GM12878 (cell line): ENCODE results near the gene KIZ. TPM values are rescaled to one million over a fixed set of nuclear protein-coding genes. Genes with fewer than 3 reads are reported as not detected.

Experiments used
- ATAC-seq: fragments of 200-7000 bp; cut with Tn5 transposase; 3 replicates; pipeline ENCODE4 v1.9.1; 2020; ENCODE audit warnings: mild to moderate bottlenecking, moderate library complexity
- BruUV-seq: library from RNA; stranded (reverse); fragments of 400-500 nt; replicated peaks from 2 replicates; lab custom pipeline; 2021; lab: Mats Ljungman, UMichigan
- CTCF ChIA-PET: fragments of 300-600 bp; sonication (Branson Sonifier 250); formaldehyde crosslinking; extraction: SDS; loops from one replicate; lab custom pipeline; 2021; ENCODE audit warnings: inconsistent platforms; lab: Yijun Ruan, JAX
- POLR2A ChIA-PET: fragments of 350-600 bp; formaldehyde crosslinking; extraction: SDS; loops from one replicate; lab custom pipeline; 2021; ENCODE audit warnings: inconsistent platforms; lab: Charles Lee
- RAD21 ChIA-PET: fragments of 300-600 bp; sonication (Branson Sonifier 250); formaldehyde crosslinking; loops from one replicate; lab custom pipeline; 2023; ENCODE audit warnings: antibody characterized with exemption; ENCODE audit not compliant: unreplicated experiment; lab: Charles Lee
- SMC1A ChIA-PET: fragments of 300-600 bp; sonication (Branson Sonifier 250); formaldehyde crosslinking; loops from one replicate; lab custom pipeline; 2023; ENCODE audit not compliant: unreplicated experiment, uncharacterized antibody; lab: Charles Lee
- DNase-seq: peaks from one replicate; pipeline ENCODE4 v3.0.0-alpha.2; 2011; ENCODE audit warnings: low read depth, low spot score
- FAIRE-seq: peaks from 3 replicates; lab custom pipeline; 2011; peaks lifted over from hg19 to GRCh38; lab: Jason Lieb, UNC
- H2AFZ ChIP-seq: 2 replicates; pipeline ENCODE4 v1.6.0; 2011; ENCODE audit warnings: low read depth, low read length, control low read depth; ENCODE audit not compliant: control insufficient read depth
- H3K27ac ChIP-seq: 2 replicates; pipeline ENCODE4 v1.5.1; 2011; ENCODE audit warnings: control low read depth; ENCODE audit not compliant: control insufficient read depth, insufficient read depth
- H3K27me3 ChIP-seq, 2 experiments: replicated peaks in 1 of 2; 2 replicates each; pipeline versions ENCODE4 v1.6.0 to v1.6.1; 2011; ENCODE audit warnings: low read length in 1 of 2; ENCODE audit not compliant: control insufficient read depth in 2 of 2, insufficient read depth in 2 of 2
- H3K36me3 ChIP-seq, 2 experiments: 2 replicates each; pipeline ENCODE4 v1.5.1; 2011; ENCODE audit warnings: low read length in 1 of 2; ENCODE audit not compliant: control insufficient read depth in 2 of 2, insufficient read depth in 2 of 2
- H3K4me1 ChIP-seq: 2 replicates; pipeline ENCODE4 v1.6.1; 2011; ENCODE audit warnings: mild to moderate bottlenecking, low read length, moderate library complexity, mixed read lengths; ENCODE audit not compliant: control insufficient read depth, insufficient read depth
- H3K4me2 ChIP-seq: 2 replicates; pipeline ENCODE4 v1.6.0; 2011; ENCODE audit warnings: control low read depth; ENCODE audit not compliant: control insufficient read depth, insufficient read depth
- H3K4me3 ChIP-seq: fragments of 200-600 bp; sonication (generic); 2 replicates; pipeline ENCODE4 v1.5.1; 2016
- H3K79me2 ChIP-seq: 2 replicates; pipeline ENCODE4 v1.6.0; 2011; ENCODE audit warnings: low read length; ENCODE audit not compliant: control insufficient read depth, insufficient read depth
- H3K9ac ChIP-seq: 2 replicates; pipeline ENCODE4 v1.8.0; 2011; ENCODE audit warnings: low read length, control low read depth, mixed read lengths; ENCODE audit not compliant: control insufficient read depth, insufficient read depth
- H3K9me3 ChIP-seq: replicated peaks from 3 replicates; pipeline ENCODE4 v1.5.1; 2011; ENCODE audit warnings: mild to moderate bottlenecking, low read length; ENCODE audit not compliant: control insufficient read depth, insufficient read depth
- H4K20me1 ChIP-seq: 2 replicates; pipeline ENCODE4 v1.6.0; 2011; ENCODE audit not compliant: control insufficient read depth, insufficient read depth
- BMI1 ChIP-seq: fragments of 450-650 bp; IDR thresholded peaks from 2 replicates; pipeline ENCODE4 v1.6.1; 2016; ENCODE audit warnings: mild to moderate bottlenecking, moderate library complexity, borderline replicate concordance
- EZH2 ChIP-seq: IDR thresholded peaks from 2 replicates; pipeline ENCODE4 v1.6.1; 2012; ENCODE audit warnings: low read depth, mild to moderate bottlenecking, control low read depth, inconsistent platforms, low read length, borderline replicate concordance; ENCODE audit not compliant: control insufficient read depth
- HDGF ChIP-seq: fragments of 450-650 bp; IDR thresholded peaks from 2 replicates; pipeline ENCODE4 v1.6.1; 2016; ENCODE audit warnings: antibody characterized with exemption
- KDM1A ChIP-seq: fragments of 200-600 bp; sonication (generic); IDR thresholded peaks from 2 replicates; pipeline ENCODE4 v1.6.1; 2016; ENCODE audit warnings: borderline replicate concordance
- RCOR1 ChIP-seq: conservative IDR thresholded peaks from 2 replicates; pipeline ENCODE4 v1.6.1; 2012; ENCODE audit warnings: low read depth, low read length, improper control_type of control experiment
- SUPT20H ChIP-seq: IDR thresholded peaks from 2 replicates; pipeline ENCODE4 v1.6.1; 2011; ENCODE audit warnings: low read depth, mild to moderate bottlenecking, low read length, moderate library complexity, borderline replicate concordance; ENCODE audit not compliant: control insufficient read depth
- USF1 ChIP-seq: IDR thresholded peaks from 2 replicates; pipeline ENCODE4 v1.6.1; 2011; ENCODE audit warnings: borderline replicate concordance, low read depth, mild to moderate bottlenecking, moderate library complexity, mixed read lengths, low read length; ENCODE audit not compliant: insufficient read depth; ENCODE audit errors: extremely low read length
- YY1 ChIP-seq: IDR thresholded peaks from 2 replicates; pipeline ENCODE4 v1.6.1; 2011; ENCODE audit warnings: low read depth, mild to moderate bottlenecking, low read length
- ZNF217 ChIP-seq: fragments of 450-650 bp; IDR thresholded peaks from 2 replicates; pipeline ENCODE4 v1.6.1; 2017; ENCODE audit warnings: antibody characterized with exemption, mild to moderate bottlenecking
- WGBS: methylation state at CpG from one replicate; pipeline ENCODE4 v1.1.6; 2016; ENCODE audit warnings: low lambda C conversion rate; ENCODE audit not compliant: insufficient replicate concordance, insufficient coverage; ENCODE audit errors: missing lambda C conversion rate; 5-methylcytosine and 5-hydroxymethylcytosine counted together
- in situ Hi-C: fragments of 300-500 bp; cut with MboI; formaldehyde crosslinking; loops from 9 replicates; pipeline ENCODE4 v1.14.3; 2018; ENCODE audit warnings: mixed read lengths
- intact Hi-C: fragments of 100-400 bp; cut with micrococcal nuclease; formaldehyde crosslinking; loops from one replicate; pipeline ENCODE4 v1.14.2; 2022; ENCODE audit not compliant: unreplicated experiment
- polyA plus RNA-seq, 11 experiments: library from polyadenylated mRNA; depleted of rRNA in 4 of 11; unstranded in 6 of 11; stranded (reverse) in 5 of 11; fragments of >200 nt; fragmentation: Nextera tagmentation in 4 of 11; fragmentation: Illumina TruSeq in 1 of 11; extraction: Ambion mirVana in 4 of 11; extraction: Trizol in 1 of 11; gene quantifications; 1 replicate in 1 of 11; 2 replicates in 10 of 11; pipeline versions ENCODE4 v1.2.1 to v1.2.3, GENCODE V29; 2011 to 2016; ENCODE audit warnings: inconsistent platforms in 2 of 11, missing spikeins in 2 of 11, low read depth in 1 of 11
- total RNA-seq, 4 experiments: library from RNA; depleted of rRNA in 3 of 4; stranded (reverse); fragments of >200 nt in 3 of 4; fragmentation: Illumina TruSeq in 1 of 4; extraction: Trizol in 1 of 4; gene quantifications; 2 replicates each; pipeline versions ENCODE4 v1.2.1 to v1.2.3, GENCODE V29; 2013 to 2021
- TF ChIP-seq, protein P1 (sequence below): IDR thresholded peaks from 2 replicates; pipeline ENCODE4 v1.6.1; 2012; ENCODE audit warnings: low read length, inconsistent platforms
- TF ChIP-seq, protein P2 (sequence below): fragments of 450-650 bp; formaldehyde crosslinking; IDR thresholded peaks from 2 replicates; pipeline ENCODE4 v1.5.0; 2022; ENCODE audit warnings: mild to moderate bottlenecking, missing genetic modification characterization

Gene KIZ
- total and polyA plus RNA-seq, 10 of the 15 experiments (the other 5 are each of a cell fraction or from before 2014, with no cell fraction given): 2.7 to 11.0 (median 7.3) TPM

GRCh38 chr20:21251278-21251677, 125.4 kb downstream of the KIZ start:
- Histone ChIP-seq H3K79me2 (no peaks in the 10 kb centered on the region), H3K4me1 (no peaks in the 10 kb centered on the region), H3K9ac (no peak overlapping the region), H2AFZ (no peak overlapping the region), H3K9me3 (no peaks in the 10 kb centered on the region), H4K20me1 (no peaks in the 10 kb centered on the region), H3K4me3 (no peak overlapping the region), H3K4me2 (no peak overlapping the region), H3K27ac (no peak overlapping the region), H3K27me3 (no peaks in the 10 kb centered on the region), H3K36me3 (no peaks in the 10 kb centered on the region)
- TF ChIP-seq YY1: no peak
- no peak for TF ChIP-seq ZNF217
- TF ChIP-seq KDM1A: no peak
- no peak for TF ChIP-seq BMI1
- POLR2A ChIA-PET: no interaction called here
- ATAC-seq (no peak), FAIRE-seq (no peak), DNase-seq (no peak)
- SMC1A ChIA-PET: no interaction called here
- CTCF ChIA-PET: interaction anchor here (1.4 kb wide), 1 partner anchor 16 kb away, joined by 6 read pairs; no protein-coding TSS in a partner anchor
- RAD21 ChIA-PET: no interaction called here
- in situ Hi-C loops: no loop called here
- whole genome bisulfite sequencing: 43% methylated on average over 6 of the region's 6 CpGs
- intact Hi-C loops: no loop called here
- BruUV-seq: no TSS peak

DNA sequence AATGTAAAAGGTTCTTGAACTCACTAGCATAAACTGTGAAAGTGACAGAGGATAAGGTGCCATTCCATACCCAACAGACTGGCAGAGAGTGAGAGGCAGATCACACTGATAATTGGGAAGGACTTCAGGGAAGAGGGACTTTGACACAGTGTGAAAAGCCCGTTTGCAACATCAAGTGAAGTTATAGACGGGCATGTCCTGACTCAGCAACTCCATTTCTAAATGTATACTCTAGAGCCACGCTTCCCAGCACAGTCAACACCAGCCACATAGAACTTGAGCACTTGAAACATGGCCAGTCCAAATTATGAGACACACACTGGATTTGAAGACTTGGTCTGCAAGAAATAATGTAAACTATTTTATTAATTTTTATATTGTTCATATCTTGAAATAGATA, 131.3 kb downstream of the KIZ start:
- intact Hi-C loops: no loop called here
- no peak overlapping the region for H2AFZ ChIP-seq
- no peak for TF ChIP-seq SUPT20H
- TF ChIP-seq, protein P1, sequence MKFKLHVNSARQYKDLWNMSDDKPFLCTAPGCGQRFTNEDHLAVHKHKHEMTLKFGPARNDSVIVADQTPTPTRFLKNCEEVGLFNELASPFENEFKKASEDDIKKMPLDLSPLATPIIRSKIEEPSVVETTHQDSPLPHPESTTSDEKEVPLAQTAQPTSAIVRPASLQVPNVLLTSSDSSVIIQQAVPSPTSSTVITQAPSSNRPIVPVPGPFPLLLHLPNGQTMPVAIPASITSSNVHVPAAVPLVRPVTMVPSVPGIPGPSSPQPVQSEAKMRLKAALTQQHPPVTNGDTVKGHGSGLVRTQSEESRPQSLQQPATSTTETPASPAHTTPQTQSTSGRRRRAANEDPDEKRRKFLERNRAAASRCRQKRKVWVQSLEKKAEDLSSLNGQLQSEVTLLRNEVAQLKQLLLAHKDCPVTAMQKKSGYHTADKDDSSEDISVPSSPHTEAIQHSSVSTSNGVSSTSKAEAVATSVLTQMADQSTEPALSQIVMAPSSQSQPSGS: no peak
- TF ChIP-seq HDGF: no peak
- TF ChIP-seq, protein P2, sequence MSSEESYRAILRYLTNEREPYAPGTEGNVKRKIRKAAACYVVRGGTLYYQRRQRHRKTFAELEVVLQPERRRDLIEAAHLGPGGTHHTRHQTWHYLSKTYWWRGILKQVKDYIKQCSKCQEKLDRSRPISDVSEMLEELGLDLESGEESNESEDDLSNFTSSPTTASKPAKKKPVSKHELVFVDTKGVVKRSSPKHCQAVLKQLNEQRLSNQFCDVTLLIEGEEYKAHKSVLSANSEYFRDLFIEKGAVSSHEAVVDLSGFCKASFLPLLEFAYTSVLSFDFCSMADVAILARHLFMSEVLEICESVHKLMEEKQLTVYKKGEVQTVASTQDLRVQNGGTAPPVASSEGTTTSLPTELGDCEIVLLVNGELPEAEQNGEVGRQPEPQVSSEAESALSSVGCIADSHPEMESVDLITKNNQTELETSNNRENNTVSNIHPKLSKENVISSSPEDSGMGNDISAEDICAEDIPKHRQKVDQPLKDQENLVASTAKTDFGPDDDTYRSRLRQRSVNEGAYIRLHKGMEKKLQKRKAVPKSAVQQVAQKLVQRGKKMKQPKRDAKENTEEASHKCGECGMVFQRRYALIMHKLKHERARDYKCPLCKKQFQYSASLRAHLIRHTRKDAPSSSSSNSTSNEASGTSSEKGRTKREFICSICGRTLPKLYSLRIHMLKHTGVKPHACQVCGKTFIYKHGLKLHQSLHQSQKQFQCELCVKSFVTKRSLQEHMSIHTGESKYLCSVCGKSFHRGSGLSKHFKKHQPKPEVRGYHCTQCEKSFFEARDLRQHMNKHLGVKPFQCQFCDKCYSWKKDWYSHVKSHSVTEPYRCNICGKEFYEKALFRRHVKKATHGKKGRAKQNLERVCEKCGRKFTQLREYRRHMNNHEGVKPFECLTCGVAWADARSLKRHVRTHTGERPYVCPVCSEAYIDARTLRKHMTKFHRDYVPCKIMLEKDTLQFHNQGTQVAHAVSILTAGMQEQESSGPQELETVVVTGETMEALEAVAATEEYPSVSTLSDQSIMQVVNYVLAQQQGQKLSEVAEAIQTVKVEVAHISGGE (CRISPR knock-in tag): no peak
- no peak for TF ChIP-seq RCOR1
- TF ChIP-seq USF1: no peak
- no peak for TF ChIP-seq EZH2

More for the DNA sequence above, 131.3 kb downstream of the KIZ start:
- Histone ChIP-seq H3K79me2 (no peaks in the 10 kb centered on the region), H4K20me1 (no peaks in the 10 kb centered on the region), H3K27me3 (no peaks in the 10 kb centered on the region), H3K4me1 (no peaks in the 10 kb centered on the region), H3K27ac (no peak overlapping the region), H3K36me3 (no peaks in the 10 kb centered on the region), H3K9me3 (no peaks in the 10 kb centered on the region), H3K4me3 (no peak overlapping the region), H3K4me2 (no peak overlapping the region), H3K9ac (no peak overlapping the region)
- ChIA-PET SMC1A (interaction anchor here (1.0 kb wide), 1 partner anchor 21 kb away, joined by 3 read pairs; no protein-coding TSS in a partner anchor), POLR2A (no interaction called here), CTCF (no interaction called here), RAD21 (no interaction called here)
- no TSS peak for BruUV-seq
- in situ Hi-C loops: no loop called here
- whole genome bisulfite sequencing: 20% methylated on average over 3 of the region's 3 CpGs
- ATAC-seq (no peak), FAIRE-seq (no peak), DNase-seq (no peak)
